Endothelial cell of umbilical vein (primary cell): ENCODE data around the gene GCNA. TPM values are rescaled to one million over a fixed set of nuclear protein-coding genes. Genes with fewer than 3 reads are reported as not detected.

Experiments
- BruUV-seq: library from RNA; stranded (reverse); fragments of 400-500 nt; replicated peaks from 2 replicates; lab custom pipeline; 2021; lab: Mats Ljungman, UMichigan
- CTCF ChIA-PET: fragments of 300-600, 350-600 bp; sonication (Branson Sonifier 250); formaldehyde crosslinking; loops from one replicate; lab custom pipeline; 2021; ENCODE audit warnings: antibody characterized with exemption, inconsistent platforms; lab: Charles Lee
- POLR2A ChIA-PET: fragments of 300-600, 350-600 bp; sonication (Branson Sonifier 250); formaldehyde crosslinking; loops from one replicate; lab custom pipeline; 2021; ENCODE audit warnings: antibody characterized with exemption, inconsistent platforms; lab: Charles Lee
- DNase-seq: peaks from one replicate; pipeline ENCODE4 v3.0.0-alpha.2; 2011; ENCODE audit warnings: low read depth, low spot score
- FAIRE-seq: peaks from 2 replicates; lab custom pipeline; 2011; peaks lifted over from hg19 to GRCh38; lab: Jason Lieb, UNC
- H2AFZ ChIP-seq: 2 replicates; pipeline ENCODE4 v1.6.0; 2012; ENCODE audit warnings: low read depth, low read length, control low read depth, inconsistent platforms
- H3K27ac ChIP-seq: 2 replicates; pipeline ENCODE4 v1.5.1; 2011; ENCODE audit warnings: low read depth, mild to moderate bottlenecking, control low read depth, low read length, moderate library complexity; ENCODE audit not compliant: insufficient read depth
- H3K27me3 ChIP-seq, 2 experiments: 2 replicates each; pipeline versions ENCODE4 v1.6.0 to v1.6.1; 2011; ENCODE audit warnings: low read length in 2 of 2, mixed read lengths in 1 of 2; ENCODE audit not compliant: control insufficient read depth in 2 of 2, insufficient read depth in 2 of 2
- H3K36me3 ChIP-seq, 2 experiments: 2 replicates in 1 of 2; 3 replicates in 1 of 2; pipeline ENCODE4 v1.5.1; 2011; ENCODE audit warnings: low read length in 2 of 2, mild to moderate bottlenecking in 1 of 2, moderate library complexity in 1 of 2; ENCODE audit not compliant: control insufficient read depth in 2 of 2, insufficient read depth in 2 of 2; ENCODE audit errors: extremely low read depth in 1 of 2
- H3K4me1 ChIP-seq: 3 replicates; pipeline ENCODE4 v1.5.1; 2011; ENCODE audit warnings: mild to moderate bottlenecking, low read length; ENCODE audit not compliant: control insufficient read depth, insufficient read depth; ENCODE audit errors: extremely low read depth
- H3K4me2 ChIP-seq: 2 replicates; pipeline ENCODE4 v1.6.1; 2011; ENCODE audit warnings: low read length, control low read depth, mixed read lengths; ENCODE audit not compliant: insufficient read depth
- H3K4me3 ChIP-seq, 3 experiments: fragments of 200-600 bp in 1 of 3; sonication (generic), shearing (Covaris generic) in 1 of 3; replicated peaks in 1 of 3; 2 replicates each; pipeline ENCODE4 v1.5.1; 2011 to 2016; ENCODE audit warnings: control low read depth in 3 of 3, low read length in 3 of 3, mild to moderate bottlenecking in 2 of 3, inconsistent platforms in 1 of 3, low read depth in 1 of 3, moderate library complexity in 1 of 3; ENCODE audit not compliant: insufficient read depth in 1 of 3
- H3K79me2 ChIP-seq: 2 replicates; pipeline ENCODE4 v1.6.0; 2012; ENCODE audit warnings: low read length, inconsistent platforms; ENCODE audit not compliant: control insufficient read depth, insufficient read depth
- H3K9ac ChIP-seq: replicated peaks from 2 replicates; pipeline ENCODE3; 2011; ENCODE audit warnings: low read length, control low read depth; ENCODE audit not compliant: insufficient read depth; ENCODE audit errors: extremely low read depth
- H3K9me1 ChIP-seq: replicated peaks from 3 replicates; pipeline ENCODE4 v1.6.0; 2011; ENCODE audit warnings: mild to moderate bottlenecking, low read length; ENCODE audit not compliant: control insufficient read depth, insufficient read depth; ENCODE audit errors: extremely low read depth
- H3K9me3 ChIP-seq: replicated peaks from 2 replicates; pipeline ENCODE4 v1.5.1; 2012; ENCODE audit warnings: low read length, inconsistent platforms; ENCODE audit not compliant: control insufficient read depth, insufficient read depth
- H4K20me1 ChIP-seq: replicated peaks from 2 replicates; pipeline ENCODE3; 2011; ENCODE audit warnings: mild to moderate bottlenecking, low read length; ENCODE audit not compliant: control insufficient read depth, insufficient read depth; ENCODE audit errors: extremely low read depth
- EZH2 ChIP-seq: IDR thresholded peaks from 2 replicates; pipeline ENCODE4 v1.6.1; 2012; ENCODE audit warnings: borderline replicate concordance, low read depth, mild to moderate bottlenecking, moderate library complexity, low read length, inconsistent platforms; ENCODE audit not compliant: severe bottlenecking
- FOS ChIP-seq: IDR thresholded peaks from 2 replicates; pipeline ENCODE4 v1.6.1; 2011; ENCODE audit warnings: mild to moderate bottlenecking, low read length, moderate library complexity, borderline replicate concordance; ENCODE audit not compliant: insufficient read depth
- GATA2 ChIP-seq: IDR thresholded peaks from 2 replicates; pipeline ENCODE4 v1.7.0; 2011; ENCODE audit warnings: low read depth, mild to moderate bottlenecking, moderate library complexity, mixed read lengths, low read length; ENCODE audit not compliant: insufficient read length, insufficient read depth
- JUN ChIP-seq: IDR thresholded peaks from 2 replicates; pipeline ENCODE4 v1.6.1; 2011; ENCODE audit warnings: borderline replicate concordance, low read depth; ENCODE audit not compliant: insufficient read length, insufficient read depth
- MYC ChIP-seq: IDR thresholded peaks from one replicate; pipeline ENCODE4 v1.6.1; 2011; ENCODE audit warnings: mild to moderate bottlenecking, low read depth, low read length
- POLR2A ChIP-seq: IDR thresholded peaks from 2 replicates; pipeline ENCODE4 v1.6.1; 2012; ENCODE audit warnings: low read depth, mild to moderate bottlenecking, control low read depth, low read length
- POLR2AphosphoS5 ChIP-seq: IDR thresholded peaks from 2 replicates; pipeline ENCODE4 v1.6.1; 2012; ENCODE audit warnings: low read depth, mild to moderate bottlenecking, control low read depth, low read length, moderate library complexity; ENCODE audit not compliant: insufficient read depth
- dilution Hi-C: fragments of 300-500 bp; cut with MboI; formaldehyde crosslinking; loops from one replicate; pipeline ENCODE4 v1.15.0; 2019; ENCODE audit warnings: low sequenced_read_pairs; ENCODE audit not compliant: extremely low pct_ligation_motif_present
- intact Hi-C: fragments of 100-400 bp; cut with micrococcal nuclease; formaldehyde crosslinking; loops from one replicate; pipeline ENCODE4 v1.10.0; 2022
- polyA plus RNA-seq, 4 experiments: library from polyadenylated mRNA; depleted of rRNA in 3 of 4; stranded (reverse) in 3 of 4; unstranded in 1 of 4; fragments of >200 nt; gene quantifications; 2 replicates each; pipeline versions ENCODE4 v1.2.1 to v1.2.3, GENCODE V29; 2011 to 2012; ENCODE audit warnings: missing spikeins in 1 of 4
- total RNA-seq: library from RNA; stranded (reverse); gene quantifications from 2 replicates; pipeline ENCODE4 v1.2.3, GENCODE V29; 2021
- TF ChIP-seq, protein P1 (sequence below), 2 donors: IDR thresholded peaks; 1 replicate in 1 of 2; 2 replicates in 1 of 2; pipeline ENCODE4 v1.5.1; 2011; ENCODE audit warnings: low read length in 2 of 2, mild to moderate bottlenecking in 2 of 2, moderate library complexity in 2 of 2, control low read depth in 1 of 2, inconsistent platforms in 1 of 2, low read depth in 1 of 2; ENCODE audit not compliant: insufficient read depth in 1 of 2; ENCODE audit errors: extremely low read depth in 1 of 2
- TF ChIP-seq, protein P2 (sequence below): IDR thresholded peaks from 2 replicates; pipeline ENCODE4 v1.6.1; 2011; ENCODE audit not compliant: insufficient read depth, insufficient read length

Gene GCNA
- total and polyA plus RNA-seq, 2 donors (not counting 3 experiments of a cell fraction or from before 2014, with no cell fraction given): 1.0 to 4.0 TPM

DNA sequence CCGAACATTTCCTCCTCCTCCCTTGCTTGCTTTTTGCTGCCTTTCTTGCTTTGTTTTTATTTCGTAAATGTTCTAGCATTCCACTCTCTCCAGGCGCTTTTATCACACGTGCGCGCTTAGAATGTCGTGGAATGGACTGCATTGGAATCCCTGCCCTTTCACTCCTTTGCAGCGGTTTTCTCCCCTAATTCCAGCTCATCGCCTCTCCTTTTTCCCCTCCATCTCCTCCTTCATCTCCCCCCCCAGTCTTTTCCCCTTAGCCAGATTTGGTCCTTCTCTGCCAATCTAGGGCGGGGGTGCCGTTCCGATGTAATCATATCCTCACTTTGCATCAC is 44.8 kb upstream of the GCNA start:
- intact Hi-C loops (loop anchor here (2.0 to 5.0 kb wide), 2 partner anchors 41 to 79 kb away; no protein-coding TSS in a partner anchor), dilution Hi-C loops (no loop called here)
- H3K4me1 ChIP-seq: peaks cover 13% of the 10 kb centered on the region
- no peaks in the 10 kb centered on the region for H3K36me3 ChIP-seq
- H3K4me3 ChIP-seq: peak overlapping the region; percentile 56 to 89 (median 59)
- H3K79me2 ChIP-seq: peaks cover 53% of the 10 kb centered on the region
- H3K27me3 ChIP-seq: no peaks in the 10 kb centered on the region
- BruUV-seq: no TSS peak
- POLR2A ChIA-PET: interaction anchor here (1.5 kb wide), 1 partner anchor 9 kb away, joined by 5 read pairs; no protein-coding TSS in a partner anchor
- H3K9me1 ChIP-seq: no peaks in the 10 kb centered on the region
- H4K20me1 ChIP-seq: peaks cover 7% of the 10 kb centered on the region
- no peaks in the 10 kb centered on the region for H3K9me3 ChIP-seq
- no peak for DNase-seq
- CTCF ChIA-PET: interaction anchor here (0.7 to 1.4 kb wide), 2 partner anchors 10 to 16 kb away, joined by 3 to 4 read pairs; no protein-coding TSS in a partner anchor
- FAIRE-seq: peak; percentile 24
- peak overlapping the region; percentile 95 for H3K4me2 ChIP-seq
- no peak overlapping the region for H2AFZ ChIP-seq
- no peak for TF ChIP-seq EZH2
- no peak for TF ChIP-seq MYC
- TF ChIP-seq, protein P1, sequence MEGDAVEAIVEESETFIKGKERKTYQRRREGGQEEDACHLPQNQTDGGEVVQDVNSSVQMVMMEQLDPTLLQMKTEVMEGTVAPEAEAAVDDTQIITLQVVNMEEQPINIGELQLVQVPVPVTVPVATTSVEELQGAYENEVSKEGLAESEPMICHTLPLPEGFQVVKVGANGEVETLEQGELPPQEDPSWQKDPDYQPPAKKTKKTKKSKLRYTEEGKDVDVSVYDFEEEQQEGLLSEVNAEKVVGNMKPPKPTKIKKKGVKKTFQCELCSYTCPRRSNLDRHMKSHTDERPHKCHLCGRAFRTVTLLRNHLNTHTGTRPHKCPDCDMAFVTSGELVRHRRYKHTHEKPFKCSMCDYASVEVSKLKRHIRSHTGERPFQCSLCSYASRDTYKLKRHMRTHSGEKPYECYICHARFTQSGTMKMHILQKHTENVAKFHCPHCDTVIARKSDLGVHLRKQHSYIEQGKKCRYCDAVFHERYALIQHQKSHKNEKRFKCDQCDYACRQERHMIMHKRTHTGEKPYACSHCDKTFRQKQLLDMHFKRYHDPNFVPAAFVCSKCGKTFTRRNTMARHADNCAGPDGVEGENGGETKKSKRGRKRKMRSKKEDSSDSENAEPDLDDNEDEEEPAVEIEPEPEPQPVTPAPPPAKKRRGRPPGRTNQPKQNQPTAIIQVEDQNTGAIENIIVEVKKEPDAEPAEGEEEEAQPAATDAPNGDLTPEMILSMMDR (IDR thresholded peaks at IDR 0.05; ENCODE audit: extremely low read depth in 1 of 2, insufficient read depth in 1 of 2, low read depth in 1 of 2, low read length in 2 of 2): no peak
- no peak for TF ChIP-seq FOS
- no peak for TF ChIP-seq GATA2
- no peak for TF ChIP-seq JUN
- no peak for TF ChIP-seq POLR2A
- no peak for TF ChIP-seq POLR2AphosphoS5
- TF ChIP-seq, protein P2, sequence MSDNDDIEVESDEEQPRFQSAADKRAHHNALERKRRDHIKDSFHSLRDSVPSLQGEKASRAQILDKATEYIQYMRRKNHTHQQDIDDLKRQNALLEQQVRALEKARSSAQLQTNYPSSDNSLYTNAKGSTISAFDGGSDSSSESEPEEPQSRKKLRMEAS: no peak
- peak overlapping the region; percentile 58 for H3K27ac ChIP-seq
- H3K9ac ChIP-seq: peak overlapping the region; percentile 82
